GM21717 (cell line): ENCODE measurements around the gene AOPEP.
A peak's percentile ranks its signal among the peaks of the same experiment; 100 is the strongest.
"Not testable (repeated sequence)": the region's sequence is repeated elsewhere in the genome, so short reads cannot be mapped to it uniquely, and the experiment has no call there.

ENCODE experiments used
- ATAC-seq: cut with Tn5 transposase; IDR thresholded peaks from one replicate; pipeline ENCODE4 v1.9.1; 2021; ENCODE audit warnings: mild to moderate bottlenecking, moderate library complexity; ENCODE audit not compliant: unreplicated experiment

Gene AOPEP

DNA sequence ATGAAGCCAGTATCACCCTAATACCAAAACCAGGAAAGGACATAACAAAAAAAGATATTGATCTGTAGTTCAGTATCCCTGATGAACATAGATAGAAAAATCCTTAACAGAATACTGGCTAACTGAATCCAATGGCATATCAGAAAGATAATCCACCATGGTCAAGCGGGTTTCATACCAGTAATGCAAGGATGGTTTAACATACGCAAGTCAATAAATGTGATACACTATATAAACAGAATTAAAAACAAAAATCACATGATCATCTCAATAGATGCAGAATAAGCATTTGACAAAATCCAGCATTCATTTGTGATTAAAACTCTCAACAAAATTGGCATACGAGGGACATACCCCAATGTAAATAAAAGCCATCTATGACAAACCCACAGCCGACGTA lies 110.9 kb downstream of the AOPEP start:
- no peak for ATAC-seq

- no peak for ATAC-seq
Observed at GRCh38 chr9:94839398-94839797, 112.9 kb downstream of the AOPEP start.

GRCh38 chr9:94840738-94841137 lies 114.2 kb downstream of the AOPEP start:
- no peak for ATAC-seq

GRCh38 chr9:94843134-94843533 lies 116.6 kb downstream of the AOPEP start:
- ATAC-seq, result no peak

GRCh38 chr9:94846739-94847138 lies 120.2 kb downstream of the AOPEP start:
- ATAC-seq, result no peak

GRCh38 chr9:94847486-94847885 lies 121.0 kb downstream of the AOPEP start:
- no peak for ATAC-seq

GRCh38 chr9:94848791-94849190 lies 122.3 kb downstream of the AOPEP start:
- not testable (repeated sequence) for ATAC-seq

DNA sequence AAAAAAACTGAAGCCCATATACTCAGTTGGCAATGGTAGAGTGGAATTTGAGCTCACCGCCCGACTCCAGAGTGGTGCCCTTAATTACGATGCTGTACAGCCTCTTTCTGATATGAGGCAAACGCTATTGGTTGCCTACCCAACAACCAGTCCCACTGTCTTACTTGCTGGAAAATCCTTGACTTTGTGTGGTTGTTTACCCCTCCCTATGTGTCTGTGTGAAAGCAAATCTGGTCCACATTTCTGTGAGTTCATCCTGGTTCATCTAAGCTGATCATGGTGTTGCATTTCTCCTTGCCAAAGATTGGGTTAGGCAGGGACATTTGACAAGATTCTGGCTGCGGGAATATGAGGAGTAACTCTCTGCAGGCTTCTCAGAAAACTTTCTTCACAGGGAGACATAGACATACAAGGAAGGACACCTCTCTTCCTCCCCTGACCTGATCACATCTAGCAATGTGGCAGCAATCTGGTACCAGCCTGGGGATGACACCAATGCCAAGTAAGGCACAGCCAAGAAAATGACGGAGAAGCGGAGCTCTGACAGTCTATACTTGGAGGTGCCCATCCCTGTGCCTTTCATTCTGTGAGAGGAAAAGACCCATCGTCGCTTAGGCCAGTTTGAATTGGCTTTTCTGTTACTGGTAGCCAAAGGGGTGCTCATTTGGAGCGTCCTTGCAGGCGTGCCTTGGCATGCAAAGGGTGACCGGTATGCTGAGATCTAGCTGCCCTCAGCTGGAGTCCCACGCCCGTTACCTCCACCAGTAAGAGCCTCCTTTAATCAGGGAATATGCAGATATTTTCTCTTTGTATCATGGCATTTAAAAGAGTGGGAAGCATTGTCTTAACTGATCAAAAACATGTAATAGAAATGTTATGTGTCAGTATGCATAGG lies 124.3 kb downstream of the AOPEP start:
- no peak for ATAC-seq

GRCh38 chr9:94851467-94851866 lies 125.0 kb downstream of the AOPEP start:
- no peak for ATAC-seq

- ATAC-seq, result no peak
Observed at GRCh38 chr9:94851892-94852291, 125.4 kb downstream of the AOPEP start.

DNA sequence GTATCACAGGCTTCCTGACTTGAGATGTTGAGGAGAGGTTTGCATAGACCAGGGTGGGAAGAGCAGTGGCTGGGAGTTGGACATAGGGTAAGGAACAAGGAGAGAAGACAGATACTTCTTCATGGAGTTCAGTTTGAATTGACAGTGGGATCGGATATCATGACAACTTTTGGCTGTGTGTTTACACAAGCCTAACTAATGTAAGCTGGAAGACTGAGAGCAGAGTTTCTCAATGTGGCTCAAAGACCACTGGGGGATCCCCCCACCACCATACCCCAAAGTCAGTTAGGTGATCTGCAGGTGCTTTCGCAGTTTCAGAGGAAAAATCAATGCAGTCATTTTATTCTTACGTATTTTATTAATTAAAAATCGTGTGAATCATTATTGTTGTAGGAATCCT lies 125.9 kb downstream of the AOPEP start:
- no peak for ATAC-seq

- ATAC-seq, result no peak
Observed at GRCh38 chr9:94853887-94854286, 127.4 kb downstream of the AOPEP start.

DNA sequence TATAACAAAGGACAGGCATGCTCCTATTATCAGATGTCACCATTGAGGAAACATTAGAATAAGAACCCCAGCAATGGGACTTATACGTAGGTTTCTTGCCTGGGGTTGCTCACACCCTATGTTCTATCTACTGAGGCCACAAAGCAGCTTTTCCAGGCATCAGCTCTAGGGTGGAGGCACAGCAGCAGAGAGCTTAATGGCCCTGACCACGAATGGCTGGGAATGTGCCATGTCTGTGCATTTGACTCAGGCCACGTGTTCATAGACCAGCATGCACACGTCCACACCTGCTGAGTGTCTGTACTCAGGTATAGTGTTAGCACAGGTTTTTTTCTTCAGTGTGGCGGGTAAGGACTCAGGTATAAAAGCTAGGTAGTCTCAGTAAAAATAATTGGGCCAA lies 129.4 kb downstream of the AOPEP start:
- no peak for ATAC-seq

DNA sequence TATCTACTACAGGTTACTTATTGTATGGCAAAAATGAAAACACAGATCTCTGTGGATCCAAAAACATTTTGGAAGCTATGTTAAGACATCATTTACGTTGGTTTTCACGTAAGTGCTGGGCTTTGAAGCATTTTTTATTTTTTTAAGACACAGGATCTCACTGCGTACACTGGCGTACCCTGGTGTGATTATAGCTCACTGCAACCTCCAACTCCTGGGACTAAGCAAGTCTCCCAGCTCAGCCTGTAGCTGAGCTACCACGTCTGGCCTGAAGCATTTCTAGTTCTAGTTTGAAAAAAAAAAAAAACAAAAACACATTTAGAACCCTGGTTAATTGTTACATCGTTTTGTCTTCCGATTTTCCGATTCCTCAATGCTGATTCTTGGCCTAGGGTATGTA lies 131.3 kb downstream of the AOPEP start:
- no peak for ATAC-seq

DNA sequence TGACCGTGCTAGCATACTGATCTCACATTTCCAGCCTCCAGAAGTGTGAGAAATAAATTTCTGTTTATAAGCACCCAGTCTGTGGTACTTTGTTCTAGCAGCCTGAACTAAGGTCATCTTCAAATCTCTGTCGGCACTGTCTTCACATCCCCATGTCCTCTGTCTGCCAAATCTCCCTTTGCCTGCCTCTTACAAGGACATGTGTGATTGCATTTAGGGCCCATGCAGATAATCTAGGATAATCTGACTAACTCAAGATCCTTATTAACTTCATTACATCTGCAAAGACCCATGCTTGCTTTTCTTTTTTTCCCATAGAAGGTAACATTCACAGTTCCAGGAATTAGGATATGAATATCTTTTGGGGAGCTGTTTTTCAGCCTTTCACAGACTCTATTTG lies 132.7 kb downstream of the AOPEP start:
- ATAC-seq, result no peak

- no peak for ATAC-seq
Observed at GRCh38 chr9:94859891-94860290, 133.4 kb downstream of the AOPEP start.

GRCh38 chr9:94860678-94861588 lies 134.4 kb downstream of the AOPEP start:
- ATAC-seq, result peak; percentile 92

- peak; percentile 5 for ATAC-seq
Observed at GRCh38 chr9:94861589-94862272, 135.2 kb downstream of the AOPEP start.

- ATAC-seq, result no peak
Observed at GRCh38 chr9:94864196-94864595, 137.7 kb downstream of the AOPEP start.

DNA sequence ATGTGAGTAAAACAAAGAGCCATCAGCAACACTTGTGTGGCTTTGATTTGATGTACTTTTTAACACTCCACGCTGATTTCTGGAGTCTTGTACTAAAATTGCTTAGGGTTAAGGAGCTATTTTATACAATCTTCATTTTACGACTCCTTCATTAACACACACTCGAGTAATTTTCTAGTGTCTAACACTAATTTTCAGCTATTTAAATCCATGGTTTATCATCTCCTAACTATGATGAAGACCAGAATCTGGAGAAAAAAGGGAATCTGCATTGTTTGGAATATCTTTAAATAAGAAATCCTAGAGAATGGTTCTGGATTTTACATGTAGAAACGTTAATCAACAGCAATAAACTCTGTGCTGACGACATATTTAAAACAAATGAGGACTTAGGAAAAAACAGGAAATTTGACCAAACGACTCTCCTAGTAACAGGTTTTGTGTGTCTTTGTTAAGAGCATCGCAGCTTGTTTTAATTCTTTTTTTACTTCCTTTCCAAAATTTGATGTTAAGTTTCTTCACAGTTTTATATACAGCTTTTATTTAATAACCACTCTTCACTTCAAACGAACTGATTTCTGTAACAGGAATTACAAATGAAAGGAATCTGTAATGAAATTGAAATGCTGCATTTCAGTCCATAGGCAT lies 138.5 kb downstream of the AOPEP start:
- ATAC-seq, result no peak
